Measurements from ENCODE around the gene RABAC1. TPM values are rescaled to one million over a fixed set of nuclear protein-coding genes. Genes with fewer than 3 reads are reported as not detected.

The RABAC1 gene
- total and polyA plus RNA-seq, 9 donors = 59.0 to 110 (median 88.6) TPM

- Histone ChIP-seq H3K36me3 (ENCODE audit: control insufficient read depth, insufficient read depth, low read length) (no peaks in the 10 kb centered on the region), H3K9me3 (replicated peaks; ENCODE audit: control insufficient read depth, low read depth, low read length) (no peaks in the 10 kb centered on the region), H3K27ac (ENCODE audit: low read length) (no peak overlapping the region), H3K4me3 (ENCODE audit: low read length) (no peak overlapping the region), H3K27me3 (ENCODE audit: control insufficient read depth, insufficient read depth, low read length) (peaks cover 93% of the 10 kb centered on the region), H3K4me1 (ENCODE audit: control insufficient read depth, insufficient read depth, low read length) (peaks cover 5% of the 10 kb centered on the region)
- 43% methylated on average over 2 of the region's 6 CpGs for whole genome bisulfite sequencing (ENCODE audit: insufficient coverage)
- DNase-seq = no peak
Measured at GRCh38 chr19:41923045-41923788, 35.9 kb downstream of the RABAC1 start.

- 3% methylated on average over 7 of the region's 18 CpGs for WGBS (ENCODE audit: insufficient coverage)
- peaks cover 95% of the 10 kb centered on the region for H3K27me3 ChIP-seq (ENCODE audit: control insufficient read depth, insufficient read depth, low read length)
Measured at GRCh38 chr19:41922585-41922984, 36.5 kb downstream of the RABAC1 start.

GRCh38 chr19:41921577-41922576 lies 37.2 kb downstream of the RABAC1 start:
- DNase-seq = no peak
- no peak overlapping the region for H3K4me3 ChIP-seq (ENCODE audit: low read length)
- H3K36me3 ChIP-seq (ENCODE audit: control insufficient read depth, insufficient read depth, low read length) = no peaks in the 10 kb centered on the region
- H3K4me1 ChIP-seq (ENCODE audit: control insufficient read depth, insufficient read depth, low read length) = peaks cover 5% of the 10 kb centered on the region
- under 1% methylated on average over 16 of the region's 22 CpGs for WGBS (ENCODE audit: insufficient coverage)
- H3K27me3 ChIP-seq (ENCODE audit: control insufficient read depth, insufficient read depth, low read length) = peaks cover 95% of the 10 kb centered on the region
- no peak overlapping the region for H3K27ac ChIP-seq (ENCODE audit: low read length)
- H3K9me3 ChIP-seq (replicated peaks; ENCODE audit: control insufficient read depth, low read depth, low read length) = no peaks in the 10 kb centered on the region

More at GRCh38 chr19:41922585-41922984, 36.5 kb downstream of the RABAC1 start:
- H3K9me3 ChIP-seq (replicated peaks; ENCODE audit: control insufficient read depth, low read depth, low read length) = no peaks in the 10 kb centered on the region
- no peak overlapping the region for H3K27ac ChIP-seq (ENCODE audit: low read length)
- H3K4me1 ChIP-seq (ENCODE audit: control insufficient read depth, insufficient read depth, low read length) = peaks cover 5% of the 10 kb centered on the region
- no peak overlapping the region for H3K4me3 ChIP-seq (ENCODE audit: low read length)
- no peaks in the 10 kb centered on the region for H3K36me3 ChIP-seq (ENCODE audit: control insufficient read depth, insufficient read depth, low read length)
- no peak for DNase-seq

- WGBS (ENCODE audit: insufficient coverage) = 3% methylated on average over 17 of the region's 26 CpGs
- Histone ChIP-seq H3K4me3 (ENCODE audit: low read length) (no peak overlapping the region), H3K27ac (ENCODE audit: low read length) (no peak overlapping the region), H3K27me3 (ENCODE audit: control insufficient read depth, insufficient read depth, low read length) (peaks cover 95% of the 10 kb centered on the region), H3K4me1 (ENCODE audit: control insufficient read depth, insufficient read depth, low read length) (peaks cover 5% of the 10 kb centered on the region), H3K36me3 (ENCODE audit: control insufficient read depth, insufficient read depth, low read length) (no peaks in the 10 kb centered on the region), H3K9me3 (replicated peaks; ENCODE audit: control insufficient read depth, low read depth, low read length) (no peaks in the 10 kb centered on the region)
- DNase-seq = no peak
Measured at GRCh38 chr19:41920882-41921576, 38.1 kb downstream of the RABAC1 start.

GRCh38 chr19:41919948-41920712 lies 39.0 kb downstream of the RABAC1 start:
- H3K27me3 ChIP-seq (ENCODE audit: control insufficient read depth, insufficient read depth, low read length) = peaks cover 95% of the 10 kb centered on the region
- DNase-seq = no peak
- no peak overlapping the region for H3K4me3 ChIP-seq (ENCODE audit: low read length)
- WGBS (ENCODE audit: insufficient coverage) = 87% methylated on average over 33 of the region's 33 CpGs
- H3K9me3 ChIP-seq (replicated peaks; ENCODE audit: control insufficient read depth, low read depth, low read length) = no peaks in the 10 kb centered on the region
- no peak overlapping the region for H3K27ac ChIP-seq (ENCODE audit: low read length)
- H3K36me3 ChIP-seq (ENCODE audit: control insufficient read depth, insufficient read depth, low read length) = no peaks in the 10 kb centered on the region
- peaks cover 5% of the 10 kb centered on the region for H3K4me1 ChIP-seq (ENCODE audit: control insufficient read depth, insufficient read depth, low read length)

DNA sequence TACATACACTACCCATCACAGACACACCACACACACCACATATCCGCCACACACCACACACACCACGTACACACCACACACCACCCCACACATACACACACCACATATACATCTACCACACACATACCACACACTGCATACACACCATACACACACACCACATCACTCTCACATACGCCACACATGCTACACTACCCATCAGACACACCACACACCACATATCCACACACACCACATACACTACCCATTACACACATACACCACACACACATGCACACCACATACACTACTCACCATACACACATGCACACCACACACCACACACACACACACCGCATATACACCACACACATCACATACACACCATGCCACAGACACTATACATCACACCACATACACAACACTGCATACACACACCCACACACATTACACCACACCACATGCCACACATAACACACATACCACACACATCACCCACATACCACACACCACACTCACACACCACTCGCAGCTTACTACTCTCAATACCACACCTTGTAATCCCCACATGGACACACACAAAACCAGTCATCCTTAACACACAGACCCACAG lies 40.4 kb downstream of the RABAC1 start:
- DNase-seq = no peak
- no peak overlapping the region for H3K27ac ChIP-seq (ENCODE audit: low read length)
- H3K4me1 ChIP-seq (ENCODE audit: control insufficient read depth, insufficient read depth, low read length) = peaks cover 5% of the 10 kb centered on the region
- H3K36me3 ChIP-seq (ENCODE audit: control insufficient read depth, insufficient read depth, low read length) = no peaks in the 10 kb centered on the region
- no peaks in the 10 kb centered on the region for H3K9me3 ChIP-seq (replicated peaks; ENCODE audit: control insufficient read depth, low read depth, low read length)
- WGBS (ENCODE audit: insufficient coverage) = 78% methylated on average over 5 of the region's 5 CpGs
- H3K4me3 ChIP-seq (ENCODE audit: low read length) = no peak overlapping the region
- peaks cover 96% of the 10 kb centered on the region for H3K27me3 ChIP-seq (ENCODE audit: control insufficient read depth, insufficient read depth, low read length)

- H3K9me3 ChIP-seq (replicated peaks; ENCODE audit: control insufficient read depth, low read depth, low read length) = no peaks in the 10 kb centered on the region
- H3K27ac ChIP-seq (ENCODE audit: low read length) = no peak overlapping the region
- H3K4me3 ChIP-seq (ENCODE audit: low read length) = no peak overlapping the region
- H3K4me1 ChIP-seq (ENCODE audit: control insufficient read depth, insufficient read depth, low read length) = peaks cover 5% of the 10 kb centered on the region
- H3K27me3 ChIP-seq (ENCODE audit: control insufficient read depth, insufficient read depth, low read length) = peaks cover 98% of the 10 kb centered on the region
- no peak for DNase-seq
- H3K36me3 ChIP-seq (ENCODE audit: control insufficient read depth, insufficient read depth, low read length) = no peaks in the 10 kb centered on the region
- 89% methylated on average over 4 of the region's 6 CpGs for WGBS (ENCODE audit: insufficient coverage)
Measured at GRCh38 chr19:41918095-41918494, 41.0 kb downstream of the RABAC1 start.

GRCh38 chr19:41917676-41918075 lies 41.4 kb downstream of the RABAC1 start:
- 47% methylated on average over 10 of the region's 12 CpGs for WGBS (ENCODE audit: insufficient coverage)
- no peak overlapping the region for H3K27ac ChIP-seq (ENCODE audit: low read length)
- DNase-seq = no peak
- peaks cover 5% of the 10 kb centered on the region for H3K4me1 ChIP-seq (ENCODE audit: control insufficient read depth, insufficient read depth, low read length)
- no peak overlapping the region for H3K4me3 ChIP-seq (ENCODE audit: low read length)
- H3K9me3 ChIP-seq (replicated peaks; ENCODE audit: control insufficient read depth, low read depth, low read length) = no peaks in the 10 kb centered on the region
- no peaks in the 10 kb centered on the region for H3K36me3 ChIP-seq (ENCODE audit: control insufficient read depth, insufficient read depth, low read length)
- H3K27me3 ChIP-seq (ENCODE audit: control insufficient read depth, insufficient read depth, low read length) = peaks cover 98% of the 10 kb centered on the region

- 34% methylated on average over 16 of the region's 27 CpGs for WGBS (ENCODE audit: insufficient coverage)
- H3K4me1 ChIP-seq (ENCODE audit: control insufficient read depth, insufficient read depth, low read length) = peaks cover 2% of the 10 kb centered on the region
- H3K27me3 ChIP-seq (ENCODE audit: control insufficient read depth, insufficient read depth, low read length) = peaks cover 98% of the 10 kb centered on the region
Measured at GRCh38 chr19:41915776-41916414, 43.2 kb downstream of the RABAC1 start.

More at GRCh38 chr19:41915776-41916414, 43.2 kb downstream of the RABAC1 start:
- Histone ChIP-seq H3K9me3 (replicated peaks; ENCODE audit: control insufficient read depth, low read depth, low read length) (no peaks in the 10 kb centered on the region), H3K27ac (ENCODE audit: low read length) (no peak overlapping the region), H3K4me3 (ENCODE audit: low read length) (no peak overlapping the region), H3K36me3 (ENCODE audit: control insufficient read depth, insufficient read depth, low read length) (no peaks in the 10 kb centered on the region)
- DNase-seq = no peak
